Right cardiac atrium (tissue), 5 donors: Measurements from ENCODE around the gene TACC3. TPM values are rescaled to one million over a fixed set of nuclear protein-coding genes. Genes with fewer than 3 reads are reported as not detected.

Experiments
- ATAC-seq, 2 donors: fragments of 200-7000 bp; cut with Tn5 transposase; one replicate each; pipeline versions ENCODE4 v1.8.0 to v1.9.1; 2020; ENCODE audit warnings: moderate library complexity in 2 of 2, mild to moderate bottlenecking in 1 of 2
- DNase-seq, 3 donors: peaks; one replicate each; pipeline ENCODE4 v3.0.0-alpha.2; 2020
- H3K27ac ChIP-seq: one replicate; pipeline ENCODE4 v1.5.1; 2013; ENCODE audit warnings: mild to moderate bottlenecking, low read length, control low read depth, moderate library complexity
- H3K27me3 ChIP-seq: one replicate; pipeline ENCODE4 v1.6.1; 2013; ENCODE audit not compliant: control insufficient read depth, insufficient read depth
- H3K4me1 ChIP-seq: one replicate; pipeline ENCODE4 v1.6.1; 2013; ENCODE audit warnings: low read length; ENCODE audit not compliant: control insufficient read depth, insufficient read depth
- H3K4me3 ChIP-seq: one replicate; pipeline ENCODE4 v1.5.1; 2013; ENCODE audit warnings: low read length, control low read depth
- H3K9me3 ChIP-seq: one replicate; pipeline ENCODE4 v1.6.1; 2013; ENCODE audit warnings: low read length; ENCODE audit not compliant: control insufficient read depth
- WGBS: extraction: QIAGEN DNeasy Blood & Tissue Kit; methylation state at CpG from one replicate; pipeline ENCODE4 v1.1.7; 2013; 5-methylcytosine and 5-hydroxymethylcytosine counted together
- intact Hi-C, 4 donors: fragments of 100-400 bp; cut with DNase I; formaldehyde crosslinking; loops; one replicate each; pipeline versions ENCODE4 v1.11.0 to v1.14.0; 2022 to 2023
- polyA plus RNA-seq: library from polyadenylated mRNA; stranded (reverse); fragments of 200-250 nt; gene quantifications from one replicate; pipeline ENCODE4 v1.2.3, GENCODE V29; 2013
- total RNA-seq, 4 donors: library from RNA; stranded (reverse); fragmentation: NEBNext Ultra II Directional; extraction: Animal tissue kit (Norgen Biotek cat#: 25700); gene quantifications; one replicate each; pipeline ENCODE4 v1.2.1, GENCODE V29; 2021
- donor health status: healthy with polysubstance abuse.
- donor health status: DM: no; HTN: yes; CAD: no.
- donor health status: DM: no; HTN: no; CAD: no.
- donor health status: DM: no; HTN: yes; CAD: no; lungs with severe emphysema.
- donor health status: DM: yes; HTN: yes; CAD: no.

TACC3 gene
- total and polyA plus RNA-seq, 5 donors: 4.1 to 10.8 (median 6.3) TPM

DNA sequence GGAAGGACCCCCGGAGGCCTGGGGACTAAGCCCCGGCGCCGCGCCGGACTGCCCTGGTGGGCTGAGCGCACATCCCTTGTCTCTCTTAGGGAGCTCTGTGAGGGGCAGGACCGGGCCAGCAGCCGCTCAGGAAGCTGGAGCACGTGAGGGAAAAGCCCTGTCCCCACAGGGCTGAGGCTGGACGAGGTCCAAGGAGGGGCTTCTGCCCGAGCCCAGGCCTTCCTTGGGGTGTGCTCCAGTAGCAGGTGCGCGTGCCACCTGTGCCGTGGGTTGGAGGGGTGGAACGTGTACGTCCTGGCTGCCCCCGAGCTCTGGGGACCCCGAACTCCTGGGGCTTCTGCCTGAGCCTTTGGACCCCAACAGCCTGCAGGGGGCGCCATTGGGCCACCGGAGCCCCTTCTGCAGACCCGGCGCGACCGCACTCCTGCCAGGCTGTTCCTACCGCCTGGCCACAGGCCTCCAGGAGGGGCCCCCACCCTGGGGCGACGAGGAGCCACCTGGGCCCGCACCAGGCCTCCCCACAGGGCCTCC, 27.2 kb downstream of the TACC3 start:
- Histone ChIP-seq H3K27me3 (no peaks in the 10 kb centered on the region), H3K4me1 (no peaks in the 10 kb centered on the region), H3K27ac (no peak overlapping the region), H3K9me3 (no peaks in the 10 kb centered on the region), H3K4me3 (no peak overlapping the region)
- DNase-seq (peak; percentile 79 to 91 (median 89)), ATAC-seq (peak; percentile 26 to 38)
- WGBS: 4% methylated on average over 29 of the region's 29 CpGs
- intact Hi-C loops: loop anchor here in 2 of 4 donors (2.0 to 5.0 kb wide), 2 partner anchors 60 to 149 kb away; no protein-coding TSS in a partner anchor

DNA sequence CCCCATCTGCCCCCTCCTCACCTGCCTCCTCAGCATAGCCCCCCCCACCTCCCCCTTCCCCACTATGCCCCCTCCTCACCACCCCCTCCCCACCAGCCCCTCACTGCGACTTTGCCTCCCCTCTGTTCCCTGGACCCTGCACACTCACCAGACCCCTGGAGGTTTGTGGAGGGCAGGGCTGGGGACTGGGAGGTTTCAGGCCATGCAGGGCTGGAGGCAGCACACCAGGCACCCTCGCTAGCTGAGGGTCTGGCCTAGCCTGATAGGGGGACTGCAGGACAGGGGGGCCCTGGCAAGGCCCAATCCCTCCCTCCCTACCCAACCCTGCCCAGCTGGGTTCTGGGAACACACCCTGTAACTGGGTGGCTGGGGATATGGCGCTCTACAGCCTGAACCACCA, 28.0 kb downstream of the TACC3 start:
- DNase-seq (no peak), ATAC-seq (no peak)
- intact Hi-C loops: loop anchor here in 2 of 4 donors (2.0 to 5.0 kb wide), 2 partner anchors 59 to 148 kb away; no protein-coding TSS in a partner anchor
- Histone ChIP-seq H3K4me3 (no peak overlapping the region), H3K9me3 (no peaks in the 10 kb centered on the region), H3K4me1 (no peaks in the 10 kb centered on the region), H3K27ac (no peak overlapping the region), H3K27me3 (no peaks in the 10 kb centered on the region)
- 58% methylated on average over 3 of the region's 3 CpGs for WGBS

DNA sequence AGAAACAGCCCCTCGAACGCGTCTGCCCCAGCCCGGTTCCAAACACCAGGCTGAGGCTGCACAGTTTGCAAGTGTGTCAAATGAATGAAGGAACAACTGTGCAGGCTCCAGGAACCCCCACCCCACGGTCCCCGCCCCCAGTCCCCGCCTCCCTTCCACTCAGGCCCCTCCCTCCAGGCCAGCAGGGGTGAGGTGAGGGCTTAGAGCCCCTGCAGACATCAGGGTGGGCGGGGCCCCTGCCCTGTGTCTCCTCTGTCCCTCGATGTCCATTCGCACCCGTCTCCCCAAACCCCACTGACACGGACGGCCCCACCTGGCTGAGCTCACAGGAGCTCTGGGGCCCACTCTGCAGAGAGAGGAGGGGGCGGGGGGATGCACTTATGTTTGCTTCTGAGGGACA, 28.5 kb downstream of the TACC3 start:
- Histone ChIP-seq H3K27me3 (no peaks in the 10 kb centered on the region), H3K27ac (no peak overlapping the region), H3K4me3 (no peak overlapping the region), H3K4me1 (no peaks in the 10 kb centered on the region), H3K9me3 (no peaks in the 10 kb centered on the region)
- DNase-seq: no peak
- intact Hi-C loops: loop anchor here (2.0 to 10.0 kb wide), 4 partner anchors 55 to 147 kb away; no protein-coding TSS in a partner anchor
- 69% methylated on average over 14 of the region's 14 CpGs for WGBS
- ATAC-seq: no peak

- Histone ChIP-seq H3K4me1 (no peaks in the 10 kb centered on the region), H3K27me3 (no peaks in the 10 kb centered on the region), H3K27ac (no peak overlapping the region), H3K9me3 (no peaks in the 10 kb centered on the region), H3K4me3 (no peak overlapping the region)
- intact Hi-C loops: loop anchor here in 2 of 4 donors (5.0 to 10.0 kb wide), 3 partner anchors 54 to 147 kb away; no protein-coding TSS in a partner anchor
- no peak for DNase-seq
- ATAC-seq: no peak
- 86% methylated on average over 18 of the region's 18 CpGs for WGBS
Measured at GRCh38 chr4:1750381-1751154, 29.2 kb downstream of the TACC3 start.

GRCh38 chr4:1751155-1751918, 30.0 kb downstream of the TACC3 start:
- no peak for DNase-seq

DNA sequence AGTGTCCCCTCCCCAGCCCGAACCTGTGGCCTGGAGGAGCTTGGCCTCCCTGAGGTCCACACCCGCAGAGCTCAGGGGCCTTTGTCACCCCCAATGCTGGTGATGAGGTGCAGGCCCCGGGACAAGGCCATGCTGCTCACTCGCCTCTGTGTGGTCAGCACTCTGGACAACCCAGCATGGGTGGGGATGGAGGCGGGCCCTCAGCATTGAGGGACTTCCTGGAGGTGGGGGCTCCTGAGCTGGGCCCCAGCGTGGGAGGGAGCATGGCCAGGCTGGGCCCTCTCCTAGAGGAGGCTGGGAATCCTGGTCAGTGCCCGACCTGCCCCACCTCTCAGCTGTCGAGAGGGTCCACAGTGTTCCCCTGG, 30.6 kb downstream of the TACC3 start:
- WGBS: 70% methylated on average over 8 of the region's 8 CpGs
- ATAC-seq: peak in 1 of 2 donors; percentile 28

More at GRCh38 chr4:1751155-1751918, 30.0 kb downstream of the TACC3 start:
- Histone ChIP-seq H3K27ac (no peak overlapping the region), H3K4me3 (no peak overlapping the region), H3K27me3 (no peaks in the 10 kb centered on the region), H3K4me1 (no peaks in the 10 kb centered on the region), H3K9me3 (no peaks in the 10 kb centered on the region)
- intact Hi-C loops: loop anchor here in 2 of 4 donors (5.0 to 10.0 kb wide), 3 partner anchors 53 to 146 kb away; no protein-coding TSS in a partner anchor
- 91% methylated on average over 31 of the region's 31 CpGs for WGBS
- no peak for ATAC-seq

GRCh38 chr4:1752284-1753041, 31.1 kb downstream of the TACC3 start:
- peak in 2 of 3 donors; percentile 38 to 75 for DNase-seq
- H3K27ac ChIP-seq: no peak overlapping the region
- ATAC-seq: peak; percentile 8 to 59
- H3K27me3 ChIP-seq: no peaks in the 10 kb centered on the region
- no peaks in the 10 kb centered on the region for H3K9me3 ChIP-seq
- H3K4me3 ChIP-seq: no peak overlapping the region
- WGBS: 41% methylated on average over 35 of the region's 35 CpGs
- intact Hi-C loops: loop anchor here in 2 of 4 donors (5.0 to 10.0 kb wide), 3 partner anchors 52 to 145 kb away; no protein-coding TSS in a partner anchor
- H3K4me1 ChIP-seq: no peaks in the 10 kb centered on the region

More for the DNA sequence above, 30.6 kb downstream of the TACC3 start:
- no peak for DNase-seq
- intact Hi-C loops: loop anchor here in 2 of 4 donors (5.0 to 10.0 kb wide), 3 partner anchors 53 to 145 kb away; no protein-coding TSS in a partner anchor
- Histone ChIP-seq H3K4me1 (no peaks in the 10 kb centered on the region), H3K9me3 (no peaks in the 10 kb centered on the region), H3K4me3 (no peak overlapping the region), H3K27me3 (no peaks in the 10 kb centered on the region), H3K27ac (no peak overlapping the region)

DNA sequence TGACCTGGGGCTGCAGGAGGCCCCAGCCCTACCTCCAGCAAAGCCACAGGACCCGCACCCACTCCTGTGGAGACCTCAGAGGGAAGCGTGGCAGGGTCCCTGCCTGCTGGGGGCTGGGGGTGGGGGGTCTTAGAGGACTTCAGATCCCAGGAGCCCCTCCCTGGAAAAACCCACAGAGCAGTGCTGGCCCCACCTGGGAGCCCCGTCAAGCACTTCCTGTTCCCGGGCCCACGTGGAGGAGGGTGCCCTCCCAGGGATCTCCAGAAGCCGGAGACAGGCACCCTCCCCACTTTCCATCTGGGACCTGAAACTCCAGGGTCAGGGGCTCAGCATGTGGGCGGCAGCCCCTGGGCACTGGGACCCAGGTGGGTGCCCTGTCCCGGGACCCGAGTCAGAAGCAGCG, 32.0 kb downstream of the TACC3 start:
- no peaks in the 10 kb centered on the region for H3K27me3 ChIP-seq
- WGBS: 77% methylated on average over 10 of the region's 10 CpGs
- intact Hi-C loops: loop anchor here in 2 of 4 donors (5.0 to 10.0 kb wide), 3 partner anchors 52 to 144 kb away; no protein-coding TSS in a partner anchor
- H3K9me3 ChIP-seq: no peaks in the 10 kb centered on the region
- no peak for ATAC-seq
- no peak overlapping the region for H3K27ac ChIP-seq
- DNase-seq: no peak
- H3K4me1 ChIP-seq: no peaks in the 10 kb centered on the region
- no peak overlapping the region for H3K4me3 ChIP-seq

- H3K27me3 ChIP-seq: no peaks in the 10 kb centered on the region
- no peak overlapping the region for H3K27ac ChIP-seq
- DNase-seq: no peak
- no peaks in the 10 kb centered on the region for H3K4me1 ChIP-seq
- no peak for ATAC-seq
- H3K4me3 ChIP-seq: no peak overlapping the region
- intact Hi-C loops: loop anchor here in 2 of 4 donors (5.0 to 10.0 kb wide), 3 partner anchors 51 to 143 kb away; no protein-coding TSS in a partner anchor
- no peaks in the 10 kb centered on the region for H3K9me3 ChIP-seq
- 84% methylated on average over 15 of the region's 15 CpGs for WGBS
Measured at GRCh38 chr4:1753697-1754311, 32.5 kb downstream of the TACC3 start.

GRCh38 chr4:1754336-1754735, 33.0 kb downstream of the TACC3 start:
- no peaks in the 10 kb centered on the region for H3K27me3 ChIP-seq
- no peak overlapping the region for H3K27ac ChIP-seq
- no peaks in the 10 kb centered on the region for H3K9me3 ChIP-seq
- H3K4me3 ChIP-seq: no peak overlapping the region
- DNase-seq (no peak), ATAC-seq (no peak)
- WGBS: 92% methylated on average over 5 of the region's 5 CpGs
- H3K4me1 ChIP-seq: no peaks in the 10 kb centered on the region
- intact Hi-C loops: loop anchor here in 2 of 4 donors (5.0 to 10.0 kb wide), 3 partner anchors 50 to 143 kb away; no protein-coding TSS in a partner anchor
